A549 (cell line): ENCODE data around the gene CYP1B1.

Experiments used
- CTCF ChIP-seq: fragments of >200 bp; sonication (Bioruptor Twin); formaldehyde crosslinking; IDR thresholded peaks from 3 replicates; pipeline ENCODE4 v1.5.1; 2016
- ESRRA ChIP-seq: fragments of 150-350 bp; IDR thresholded peaks from 2 replicates; pipeline ENCODE4 v1.6.1; 2014; ENCODE audit warnings: mild to moderate bottlenecking, low read length, borderline replicate concordance
- POLR2A ChIP-seq: IDR thresholded peaks from 2 replicates; pipeline ENCODE4 v1.6.1; 2012; ENCODE audit warnings: mild to moderate bottlenecking, low read length
- RFX5 ChIP-seq: fragments of 450-650 bp; IDR thresholded peaks from 2 replicates; pipeline ENCODE4 v1.7.1; 2014; ENCODE audit warnings: antibody characterized with exemption, mild to moderate bottlenecking, moderate library complexity
- ZFP36 ChIP-seq: fragments of 450-650 bp; IDR thresholded peaks from 2 replicates; pipeline ENCODE4 v1.6.1; 2014; ENCODE audit warnings: borderline replicate concordance; ENCODE audit not compliant: partially characterized antibody

- TF ChIP-seq ESRRA, result no peak
- no peak for TF ChIP-seq CTCF
- no peak for TF ChIP-seq ZFP36
- TF ChIP-seq POLR2A, result no peak
- TF ChIP-seq RFX5, result no peak
Observed at GRCh38 chr2:38070438-38070837, 5.5 kb downstream of the CYP1B1 start.
